Measurements from ENCODE around the gene PXDN.
"Not testable (repeated sequence)": the region's sequence is repeated elsewhere in the genome, so short reads cannot be mapped to it uniquely, and the experiment has no call there.

Gene PXDN

GRCh38 chr2:1766851-1767811 lies 22.8 kb upstream of the PXDN start:
- no peak for DNase-seq

GRCh38 chr2:1766425-1766824 lies 22.1 kb upstream of the PXDN start:
- Histone ChIP-seq H2BK120ac (ENCODE audit: low read depth, low read length) (no peak overlapping the region), H3K27me3 (ENCODE audit: insufficient read depth, low read length, poor library complexity) (no peaks in the 10 kb centered on the region), H2AK5ac (ENCODE audit: low read length) (no peak overlapping the region), H3K18ac (ENCODE audit: low read length) (no peak overlapping the region), H3K4me3 (ENCODE audit: low read length) (no peak overlapping the region), H3K9ac (ENCODE audit: low read length) (no peak overlapping the region), H3K56ac (ENCODE audit: low read length) (no peak overlapping the region), H3K27ac (ENCODE audit: low read depth, low read length) (no peak overlapping the region), H2BK15ac (replicated peaks; ENCODE audit: low read depth) (no peak overlapping the region), H3K36me3 (ENCODE audit: control insufficient read depth, insufficient read depth, low read length) (no peaks in the 10 kb centered on the region), H4K8ac (ENCODE audit: low read depth, low read length) (no peak overlapping the region), H4K5ac (ENCODE audit: low read length) (no peak overlapping the region), H3K4me1 (ENCODE audit: control insufficient read depth, low read depth, low read length) (no peaks in the 10 kb centered on the region), H2BK5ac (ENCODE audit: low read length) (no peak overlapping the region), H3K79me2 (ENCODE audit: control insufficient read depth, insufficient read depth, low read length) (no peaks in the 10 kb centered on the region), H3K4ac (ENCODE audit: low read depth, low read length) (no peak overlapping the region), H3K23ac (ENCODE audit: low read length) (no peak overlapping the region), H3K4me2 (ENCODE audit: low read length) (no peak overlapping the region), H3K79me1 (ENCODE audit: low read length) (no peaks in the 10 kb centered on the region)
- DNase-seq, result peak; percentile 70
- no CpG with 5 or more reads among the region's 6 CpGs for WGBS (ENCODE audit: extremely low coverage, insufficient coverage, low lambda C conversion rate)

More at GRCh38 chr2:1766851-1767811, 22.8 kb upstream of the PXDN start:
- Histone ChIP-seq H3K4me2 (ENCODE audit: low read length) (no peak overlapping the region), H3K79me1 (ENCODE audit: low read length) (no peaks in the 10 kb centered on the region), H4K5ac (ENCODE audit: low read length) (no peak overlapping the region), H3K27ac (ENCODE audit: low read depth, low read length) (no peak overlapping the region), H2BK15ac (replicated peaks; ENCODE audit: low read depth) (no peak overlapping the region), H3K23ac (ENCODE audit: low read length) (no peak overlapping the region), H3K27me3 (ENCODE audit: insufficient read depth, low read length, poor library complexity) (no peaks in the 10 kb centered on the region), H3K4ac (ENCODE audit: low read depth, low read length) (no peak overlapping the region), H3K56ac (ENCODE audit: low read length) (peak overlapping the region; percentile 34), H3K9ac (ENCODE audit: low read length) (no peak overlapping the region), H3K18ac (ENCODE audit: low read length) (no peak overlapping the region), H3K79me2 (ENCODE audit: control insufficient read depth, insufficient read depth, low read length) (no peaks in the 10 kb centered on the region), H4K8ac (ENCODE audit: low read depth, low read length) (no peak overlapping the region), H2BK5ac (ENCODE audit: low read length) (no peak overlapping the region), H3K36me3 (ENCODE audit: control insufficient read depth, insufficient read depth, low read length) (no peaks in the 10 kb centered on the region), H3K4me1 (ENCODE audit: control insufficient read depth, low read depth, low read length) (no peaks in the 10 kb centered on the region), H2BK120ac (ENCODE audit: low read depth, low read length) (no peak overlapping the region), H3K4me3 (ENCODE audit: low read length) (no peak overlapping the region), H2AK5ac (ENCODE audit: low read length) (no peak overlapping the region)
- WGBS (ENCODE audit: extremely low coverage, insufficient coverage, low lambda C conversion rate), result no CpG with 5 or more reads among the region's 30 CpGs

- H4K8ac ChIP-seq (ENCODE audit: low read depth, low read length); DNase-seq; H3K56ac ChIP-seq (ENCODE audit: low read length); H3K4me3 ChIP-seq (ENCODE audit: low read length); H3K27me3 ChIP-seq (ENCODE audit: insufficient read depth, low read length, poor library complexity); H3K4me1 ChIP-seq (ENCODE audit: control insufficient read depth, low read depth, low read length); H3K4me2 ChIP-seq (ENCODE audit: low read length); H3K9ac ChIP-seq (ENCODE audit: low read length); H2AK5ac ChIP-seq (ENCODE audit: low read length); H3K4ac ChIP-seq (ENCODE audit: low read depth, low read length); H4K5ac ChIP-seq (ENCODE audit: low read length); H2BK15ac ChIP-seq (replicated peaks; ENCODE audit: low read depth); H3K18ac ChIP-seq (ENCODE audit: low read length); H3K79me2 ChIP-seq (ENCODE audit: control insufficient read depth, insufficient read depth, low read length); H2BK5ac ChIP-seq (ENCODE audit: low read length); H3K79me1 ChIP-seq (ENCODE audit: low read length); H3K23ac ChIP-seq (ENCODE audit: low read length); H3K27ac ChIP-seq (ENCODE audit: low read depth, low read length); H3K36me3 ChIP-seq (ENCODE audit: control insufficient read depth, insufficient read depth, low read length); H2BK120ac ChIP-seq (ENCODE audit: low read depth, low read length): not testable (repeated sequence)
- WGBS (ENCODE audit: extremely low coverage, insufficient coverage, low lambda C conversion rate), result no CpG with 5 or more reads among the region's 2 CpGs
These were observed 20.9 kb upstream of the PXDN start for GRCh38 chr2:1765201-1765600.

GRCh38 chr2:1759611-1759930 lies 15.3 kb upstream of the PXDN start:
- Histone ChIP-seq H3K4ac (ENCODE audit: low read depth, low read length) (no peak overlapping the region), H3K36me3 (ENCODE audit: control insufficient read depth, insufficient read depth, low read length) (no peaks in the 10 kb centered on the region), H2BK120ac (ENCODE audit: low read depth, low read length) (no peak overlapping the region), H2AK5ac (ENCODE audit: low read length) (no peak overlapping the region), H3K4me1 (ENCODE audit: control insufficient read depth, low read depth, low read length) (no peaks in the 10 kb centered on the region), H3K79me2 (ENCODE audit: control insufficient read depth, insufficient read depth, low read length) (no peaks in the 10 kb centered on the region), H3K9ac (ENCODE audit: low read length) (no peak overlapping the region), H3K56ac (ENCODE audit: low read length) (no peak overlapping the region), H3K27ac (ENCODE audit: low read depth, low read length) (no peak overlapping the region), H3K23ac (ENCODE audit: low read length) (no peak overlapping the region), H3K18ac (ENCODE audit: low read length) (no peak overlapping the region), H2BK15ac (replicated peaks; ENCODE audit: low read depth) (no peak overlapping the region), H3K4me2 (ENCODE audit: low read length) (no peak overlapping the region), H4K5ac (ENCODE audit: low read length) (no peak overlapping the region), H3K27me3 (ENCODE audit: insufficient read depth, low read length, poor library complexity) (no peaks in the 10 kb centered on the region), H3K4me3 (ENCODE audit: low read length) (no peak overlapping the region), H2BK5ac (ENCODE audit: low read length) (no peak overlapping the region), H4K8ac (ENCODE audit: low read depth, low read length) (no peak overlapping the region), H3K79me1 (ENCODE audit: low read length) (no peaks in the 10 kb centered on the region)
- DNase-seq, result no peak
- WGBS (ENCODE audit: extremely low coverage, insufficient coverage, low lambda C conversion rate), result no CpG with 5 or more reads among the region's 13 CpGs

GRCh38 chr2:1758774-1759610 lies 14.7 kb upstream of the PXDN start:
- no peak for DNase-seq
- no peak overlapping the region for H2BK15ac ChIP-seq (replicated peaks; ENCODE audit: low read depth)
- H3K36me3 ChIP-seq (ENCODE audit: control insufficient read depth, insufficient read depth, low read length), result no peaks in the 10 kb centered on the region
- no peak overlapping the region for H3K9ac ChIP-seq (ENCODE audit: low read length)
- H2BK120ac ChIP-seq (ENCODE audit: low read depth, low read length), result no peak overlapping the region
- no peak overlapping the region for H2AK5ac ChIP-seq (ENCODE audit: low read length)
- no peak overlapping the region for H3K23ac ChIP-seq (ENCODE audit: low read length)
- no peak overlapping the region for H2BK5ac ChIP-seq (ENCODE audit: low read length)
- H4K8ac ChIP-seq (ENCODE audit: low read depth, low read length), result no peak overlapping the region
- no peak overlapping the region for H3K4me3 ChIP-seq (ENCODE audit: low read length)
- no peak overlapping the region for H4K5ac ChIP-seq (ENCODE audit: low read length)
- no peak overlapping the region for H3K4ac ChIP-seq (ENCODE audit: low read depth, low read length)
- H3K4me1 ChIP-seq (ENCODE audit: control insufficient read depth, low read depth, low read length), result no peaks in the 10 kb centered on the region
- no CpG with 5 or more reads among the region's 26 CpGs for WGBS (ENCODE audit: extremely low coverage, insufficient coverage, low lambda C conversion rate)
- H3K27me3 ChIP-seq (ENCODE audit: insufficient read depth, low read length, poor library complexity), result no peaks in the 10 kb centered on the region
- H3K79me1 ChIP-seq (ENCODE audit: low read length), result no peaks in the 10 kb centered on the region
- no peaks in the 10 kb centered on the region for H3K79me2 ChIP-seq (ENCODE audit: control insufficient read depth, insufficient read depth, low read length)
- no peak overlapping the region for H3K4me2 ChIP-seq (ENCODE audit: low read length)
- H3K18ac ChIP-seq (ENCODE audit: low read length), result no peak overlapping the region
- H3K27ac ChIP-seq (ENCODE audit: low read depth, low read length), result no peak overlapping the region
- no peak overlapping the region for H3K56ac ChIP-seq (ENCODE audit: low read length)

Data from mesendoderm (in vitro differentiated cells).